Esophagus squamous epithelium (tissue), 5 donors: ENCODE results near the gene PLEKHM3. TPM values are rescaled to one million over a fixed set of nuclear protein-coding genes. Genes with fewer than 3 reads are reported as not detected.

Experiments
- DNase-seq: peaks from one replicate; lab custom pipeline; 2025; lab: John Stamatoyannopoulos, UW
- H3K27ac ChIP-seq, 4 donors: fragments of 200-600 bp; sonication (generic); one replicate each; pipeline ENCODE4 v1.5.1; 2016 to 2019; ENCODE audit warnings: mild to moderate bottlenecking in 1 of 4
- H3K27me3 ChIP-seq, 4 donors: fragments of 200-600 bp; sonication (generic); 1 replicate in 3 of 4; 2 replicates in 1 of 4; pipeline versions ENCODE4 v1.5.1 to v1.6.0; 2017 to 2021; ENCODE audit warnings: antibody characterized with exemption in 1 of 4
- H3K36me3 ChIP-seq, 3 donors: fragments of 200-600 bp; sonication (generic); one replicate each; pipeline ENCODE4 v1.5.1; 2016 to 2019
- H3K4me1 ChIP-seq, 3 donors: fragments of 200-600 bp; sonication (generic); one replicate each; pipeline ENCODE4 v1.5.1; 2017 to 2019
- H3K4me3 ChIP-seq, 4 donors: fragments of 200-600 bp; sonication (generic); 1 replicate in 3 of 4; 2 replicates in 1 of 4; pipeline ENCODE4 v1.5.1; 2016 to 2019; ENCODE audit warnings: mild to moderate bottlenecking in 2 of 4, moderate library complexity in 1 of 4
- H3K9me3 ChIP-seq, 3 donors: fragments of 200-600 bp; sonication (generic); one replicate each; pipeline ENCODE4 v1.5.1; 2016 to 2019
- POLR2A ChIP-seq, 4 donors: fragments of 450-650 bp; IDR thresholded peaks; one replicate each; pipeline ENCODE4 v1.6.1; 2017; ENCODE audit warnings: antibody characterized with exemption in 4 of 4, mild to moderate bottlenecking in 4 of 4, moderate library complexity in 3 of 4
- WGBS, 2 donors: methylation state at CpG; one replicate each; pipeline ENCODE4 v1.1.5; 2018; 5-methylcytosine and 5-hydroxymethylcytosine counted together
- intact Hi-C: fragments of 100-400 bp; cut with DNase I; formaldehyde crosslinking; loops from one replicate; pipeline ENCODE4 v1.15.0; 2022
- total RNA-seq, 4 donors: library from RNA; depleted of rRNA; stranded (reverse); fragments of >200 nt; gene quantifications; one replicate each; pipeline ENCODE4 v1.1.0, GENCODE V29; 2016
- TF ChIP-seq, protein P1 (sequence below), 6 experiments: fragments of 450-650 bp in 4 of 6; fragments of 200-600 bp in 2 of 6; sonication (generic) in 2 of 6; IDR thresholded peaks; one replicate each; pipeline ENCODE4 v1.5.1; 2016 to 2019; ENCODE audit warnings: antibody characterized with exemption in 6 of 6, mild to moderate bottlenecking in 4 of 6, moderate library complexity in 4 of 6
- donor health status: DM: yes; HTN: yes; CAD: no.

PLEKHM3 gene
- total RNA-seq, 4 donors from 2014 or later: 3.7 to 19.3 (median 6.7) TPM

DNA sequence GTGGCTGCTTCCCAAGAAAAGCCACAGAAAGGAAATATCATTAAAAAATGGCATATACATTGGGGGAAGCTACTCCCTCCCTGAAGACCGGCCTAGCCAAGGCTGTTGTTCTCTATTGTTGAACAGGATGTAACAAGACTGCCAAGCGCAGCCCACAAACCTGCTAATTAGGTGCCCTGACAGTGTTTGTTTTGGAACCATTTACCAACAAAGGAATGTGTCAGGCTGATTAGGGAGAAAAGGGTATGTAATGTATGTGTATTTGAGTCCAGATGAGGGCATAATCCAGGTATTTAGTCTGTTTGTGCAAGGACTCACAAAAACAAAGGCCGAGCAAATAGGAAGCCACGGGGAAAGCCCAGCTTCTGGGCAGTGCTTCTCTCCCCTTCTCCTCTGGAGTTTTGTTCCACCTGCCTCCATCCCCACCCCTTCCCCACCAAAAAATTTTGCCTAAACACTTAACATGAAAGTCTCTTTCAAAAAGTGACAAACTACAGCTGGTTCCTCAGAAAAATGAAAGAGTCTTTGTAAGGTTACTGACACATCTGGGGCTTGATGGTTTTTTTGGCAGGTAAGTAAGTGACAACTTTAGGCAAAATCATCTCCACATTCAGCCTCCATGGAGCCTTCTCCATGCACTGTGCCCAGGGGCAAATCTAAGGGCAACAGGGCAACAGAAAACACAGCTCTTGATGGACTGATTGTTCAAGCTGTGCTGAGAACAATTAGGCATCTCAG lies 177.4 kb downstream of the PLEKHM3 start:
- Histone ChIP-seq H3K9me3 (no peaks in the 10 kb centered on the region), H3K27me3 (no peaks in the 10 kb centered on the region), H3K4me3 (no peak overlapping the region), H3K4me1 (peaks cover 10 to 27% (median 14%) of the 10 kb centered on the region in 3 donors), H3K27ac (peak overlapping the region in 3 of 4 donors; percentile 30 to 63 (median 58)), H3K36me3 (no peaks in the 10 kb centered on the region)
- intact Hi-C loops: no loop called here
- WGBS, 2 donors: 15 to 42% methylated on average over 3 to 4 of the region's 4 CpGs
- TF ChIP-seq POLR2A (IDR thresholded peaks at IDR 0.05): no peak
- TF ChIP-seq, protein P1, sequence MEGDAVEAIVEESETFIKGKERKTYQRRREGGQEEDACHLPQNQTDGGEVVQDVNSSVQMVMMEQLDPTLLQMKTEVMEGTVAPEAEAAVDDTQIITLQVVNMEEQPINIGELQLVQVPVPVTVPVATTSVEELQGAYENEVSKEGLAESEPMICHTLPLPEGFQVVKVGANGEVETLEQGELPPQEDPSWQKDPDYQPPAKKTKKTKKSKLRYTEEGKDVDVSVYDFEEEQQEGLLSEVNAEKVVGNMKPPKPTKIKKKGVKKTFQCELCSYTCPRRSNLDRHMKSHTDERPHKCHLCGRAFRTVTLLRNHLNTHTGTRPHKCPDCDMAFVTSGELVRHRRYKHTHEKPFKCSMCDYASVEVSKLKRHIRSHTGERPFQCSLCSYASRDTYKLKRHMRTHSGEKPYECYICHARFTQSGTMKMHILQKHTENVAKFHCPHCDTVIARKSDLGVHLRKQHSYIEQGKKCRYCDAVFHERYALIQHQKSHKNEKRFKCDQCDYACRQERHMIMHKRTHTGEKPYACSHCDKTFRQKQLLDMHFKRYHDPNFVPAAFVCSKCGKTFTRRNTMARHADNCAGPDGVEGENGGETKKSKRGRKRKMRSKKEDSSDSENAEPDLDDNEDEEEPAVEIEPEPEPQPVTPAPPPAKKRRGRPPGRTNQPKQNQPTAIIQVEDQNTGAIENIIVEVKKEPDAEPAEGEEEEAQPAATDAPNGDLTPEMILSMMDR (IDR thresholded peaks at IDR 0.05): no peak
- DNase-seq: no peak

- H3K4me1 ChIP-seq: peaks cover 10 to 27% (median 14%) of the 10 kb centered on the region in 3 donors
- whole genome bisulfite sequencing, 2 donors: 45 to 51% methylated on average over 3 of the region's 3 CpGs
Observed at GRCh38 chr2:207847098-207847806, 178.1 kb downstream of the PLEKHM3 start.

DNA sequence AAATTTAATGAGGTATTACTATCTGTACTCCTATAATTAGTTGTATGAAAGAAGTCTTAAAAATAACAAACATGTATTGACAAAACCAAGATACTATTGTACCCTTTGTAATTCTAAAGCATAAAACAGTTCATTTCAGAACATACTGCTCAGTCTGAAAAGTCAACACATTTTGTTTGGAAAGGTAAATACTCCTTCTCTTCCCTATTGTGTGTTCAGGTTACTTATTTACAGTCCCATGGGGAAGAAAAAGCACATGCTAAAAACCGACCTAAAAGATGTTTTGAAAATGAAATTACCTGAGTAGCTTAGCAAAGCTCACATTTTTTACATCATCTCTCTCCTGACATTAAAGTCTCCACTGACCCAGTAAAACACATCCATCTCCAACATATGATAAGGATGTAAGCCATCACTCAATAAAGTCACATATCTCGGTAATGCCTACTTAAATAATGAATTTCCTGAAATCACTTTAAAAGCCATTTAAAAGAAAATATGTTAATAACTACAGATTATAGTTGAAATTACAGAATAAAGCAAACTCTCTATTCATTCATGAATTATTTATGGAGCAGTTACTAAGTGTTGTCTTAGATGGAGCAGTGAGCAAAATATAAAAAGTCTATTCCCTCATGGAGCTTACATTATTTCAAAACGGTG lies 180.0 kb downstream of the PLEKHM3 start:
- intact Hi-C loops: no loop called here
- Histone ChIP-seq H3K27me3 (no peaks in the 10 kb centered on the region), H3K27ac (no peak overlapping the region), H3K9me3 (no peaks in the 10 kb centered on the region), H3K36me3 (no peaks in the 10 kb centered on the region), H3K4me1 (peaks cover 10 to 27% (median 14%) of the 10 kb centered on the region in 3 donors), H3K4me3 (no peak overlapping the region)
- DNase-seq: no peak
- 76 to 82% methylated on average over 3 of the region's 3 CpGs for WGBS, 2 donors
- TF ChIP-seq, protein P1 (IDR thresholded peaks at IDR 0.05): no peak
- no peak for TF ChIP-seq POLR2A (IDR thresholded peaks at IDR 0.05)

More at GRCh38 chr2:207847098-207847806, 178.1 kb downstream of the PLEKHM3 start:
- DNase-seq: no peak
- no peaks in the 10 kb centered on the region for H3K27me3 ChIP-seq
- intact Hi-C loops: no loop called here
- H3K27ac ChIP-seq: peak overlapping the region in 1 of 4 donors; percentile 63
- no peak overlapping the region for H3K4me3 ChIP-seq
- no peaks in the 10 kb centered on the region for H3K36me3 ChIP-seq
- TF ChIP-seq POLR2A (IDR thresholded peaks at IDR 0.05): no peak
- TF ChIP-seq, protein P1 (IDR thresholded peaks at IDR 0.05): no peak
- no peaks in the 10 kb centered on the region for H3K9me3 ChIP-seq

GRCh38 chr2:207844648-207845047 lies 180.7 kb downstream of the PLEKHM3 start:
- no peaks in the 10 kb centered on the region for H3K36me3 ChIP-seq
- 56 to 70% methylated on average over 2 of the region's 2 CpGs for WGBS, 2 donors
- no peak overlapping the region for H3K4me3 ChIP-seq
- no peaks in the 10 kb centered on the region for H3K9me3 ChIP-seq
- no peaks in the 10 kb centered on the region for H3K27me3 ChIP-seq
- TF ChIP-seq, protein P1 (IDR thresholded peaks at IDR 0.05): no peak
- no peak for DNase-seq
- intact Hi-C loops: no loop called here
- H3K4me1 ChIP-seq: peaks cover 10 to 27% (median 14%) of the 10 kb centered on the region in 3 donors
- no peak overlapping the region for H3K27ac ChIP-seq
